NCI-H2107 (cell line): ENCODE measurements around the gene RPIA.
"Not testable (repeated sequence)": the region's sequence is repeated elsewhere in the genome, so short reads cannot be mapped to it uniquely, and the experiment has no call there.

ENCODE experiments used
- DNase-seq: peaks from one replicate; lab custom pipeline; 2025; lab: John Stamatoyannopoulos, UW

The RPIA gene

DNA sequence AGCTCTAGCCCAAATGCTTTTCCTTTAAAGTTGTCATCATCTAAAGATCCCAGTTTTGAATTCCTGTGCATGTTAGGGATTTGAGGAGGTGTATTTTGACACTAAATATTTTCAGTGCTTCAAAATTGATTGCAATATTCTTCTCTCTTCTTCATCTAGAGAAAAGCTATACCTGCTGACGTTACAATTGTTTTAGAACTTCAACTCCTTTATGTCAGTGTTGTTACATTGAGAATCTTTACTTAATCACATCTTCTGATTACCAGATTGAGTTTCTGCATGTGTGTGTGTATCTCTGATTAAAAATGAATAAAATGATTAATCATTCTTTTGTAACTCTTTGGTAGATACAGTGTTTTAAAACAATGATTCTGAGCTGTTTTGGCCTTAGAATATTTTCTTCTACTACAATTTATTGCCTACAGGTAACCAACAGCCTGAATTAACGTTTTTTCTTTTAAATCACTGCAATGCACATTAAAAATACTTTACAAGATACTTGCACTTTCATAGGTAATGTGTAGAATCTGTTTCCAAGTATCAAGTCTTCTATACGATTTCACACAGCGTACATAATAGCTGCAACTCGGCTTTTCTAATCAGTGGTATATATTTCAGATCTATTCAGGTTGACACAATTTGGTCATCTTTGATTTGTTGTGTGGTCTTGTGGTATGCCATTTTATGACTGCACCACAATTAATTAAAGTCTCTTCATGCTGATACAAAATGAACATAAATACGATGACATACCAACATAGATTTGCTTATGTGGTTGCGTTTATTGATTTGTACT, 82.0 kb downstream of the RPIA start:
- DNase-seq = not testable (repeated sequence)

DNA sequence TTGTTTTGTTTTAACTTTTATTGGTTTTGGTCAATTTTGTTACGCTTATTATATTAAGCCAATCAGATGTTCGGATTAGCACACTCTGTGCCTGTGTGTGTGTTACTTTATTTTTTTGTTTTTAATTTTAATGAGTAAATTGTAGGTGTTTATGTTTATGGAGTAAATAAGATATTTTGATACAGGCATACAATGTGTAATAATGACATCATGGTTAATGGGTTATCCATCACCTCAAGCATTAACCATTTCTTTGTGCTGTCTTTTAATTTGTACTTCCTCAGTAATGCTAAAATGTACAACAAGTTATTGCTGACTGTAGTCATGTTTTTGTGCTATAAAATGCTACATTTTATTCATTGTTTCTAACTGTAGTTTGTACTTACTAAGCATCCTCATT, 97.7 kb downstream of the RPIA start:
- not testable (repeated sequence) for DNase-seq

DNA sequence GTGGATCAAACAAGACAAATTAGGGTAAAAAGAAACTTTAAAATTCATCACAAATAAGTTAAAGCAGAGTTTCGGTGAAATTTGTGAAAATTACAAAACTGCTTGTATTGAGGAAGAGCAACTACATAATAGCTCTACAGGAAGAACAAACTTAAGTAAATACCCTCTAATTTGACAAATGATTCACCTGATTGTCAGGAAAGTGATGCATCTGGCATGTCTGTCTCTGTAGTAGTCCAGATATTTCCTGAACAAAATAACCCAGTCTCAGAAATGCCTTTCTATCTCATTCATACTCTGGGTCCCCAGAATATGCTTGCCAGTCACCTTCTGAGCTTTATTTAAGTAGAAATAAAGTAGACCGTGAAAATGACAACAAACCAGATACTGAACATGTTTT, 104.5 kb downstream of the RPIA start:
- DNase-seq = not testable (repeated sequence)

DNA sequence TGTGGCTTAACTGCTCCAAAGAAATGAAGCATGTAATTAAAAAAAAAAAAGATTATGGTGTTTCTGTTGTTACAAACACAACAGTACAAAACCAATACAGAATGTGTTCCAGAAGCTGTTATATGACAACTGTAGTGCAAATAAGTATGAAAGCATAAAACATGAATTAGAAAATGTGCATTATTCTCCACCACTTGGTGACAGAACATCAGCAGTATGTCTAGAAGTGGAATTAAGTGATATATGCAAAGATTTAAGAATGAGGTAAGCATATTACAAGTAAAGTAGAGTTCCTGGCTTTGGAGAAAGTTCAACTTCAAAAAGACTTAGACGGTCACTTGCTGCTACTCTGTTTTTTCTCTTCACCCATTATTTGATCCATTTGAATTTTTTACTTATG, 105.0 kb downstream of the RPIA start:
- DNase-seq = not testable (repeated sequence)

DNA sequence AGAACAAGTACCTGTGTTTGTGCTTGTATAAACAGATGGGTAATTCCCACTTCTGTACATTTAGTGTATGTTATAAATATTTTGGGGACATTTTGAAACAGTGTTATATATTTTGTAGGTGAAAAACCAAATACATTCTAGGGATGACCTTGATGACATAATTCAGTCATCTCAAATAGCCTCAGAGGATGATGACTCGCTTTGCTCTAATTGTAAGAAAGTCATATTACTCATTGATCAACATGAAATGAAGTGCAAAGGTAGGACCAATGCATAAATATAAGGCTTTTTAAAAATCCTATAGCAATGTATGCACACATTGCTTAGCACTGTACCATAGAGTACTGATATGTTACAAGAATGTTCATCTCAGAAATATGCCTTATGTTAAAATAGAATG, 105.7 kb downstream of the RPIA start:
- DNase-seq = not testable (repeated sequence)
